ENCODE measurements around the gene P2RX3.

The P2RX3 gene

DNA sequence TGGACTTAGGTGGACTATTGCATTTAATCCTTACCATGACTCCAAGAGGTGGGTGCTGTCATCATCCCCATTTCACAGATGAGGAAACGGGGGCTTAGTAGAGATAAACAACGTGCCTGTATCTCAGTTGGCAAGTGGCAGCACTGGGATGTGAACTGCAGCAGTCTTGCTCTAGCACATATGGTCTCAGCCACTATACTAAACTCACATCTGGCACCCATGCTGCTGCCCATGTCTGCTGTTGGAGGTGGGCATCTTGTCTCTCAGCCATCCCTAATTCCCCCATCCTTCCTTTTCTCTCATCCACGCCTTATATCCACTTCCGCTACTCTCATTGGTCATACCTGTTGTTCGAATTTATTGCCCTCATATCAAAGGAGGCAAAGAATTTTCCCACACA is 39.0 kb downstream of the P2RX3 start:
- H3K4me1 ChIP-seq (ENCODE audit: control insufficient read depth, insufficient read depth, low read length), result no peaks in the 10 kb centered on the region
- CTCF ChIA-PET, result no interaction called here
- H3K27ac ChIP-seq (ENCODE audit: extremely low read depth, low read depth, low read length), result no peak overlapping the region
- no peaks in the 10 kb centered on the region for H3K9me3 ChIP-seq (ENCODE audit: control insufficient read depth, insufficient read depth, low read depth, low read length)
- POLR2A ChIA-PET, result no interaction called here
- no peaks in the 10 kb centered on the region for H3K36me3 ChIP-seq (ENCODE audit: control insufficient read depth in 2 of 2, insufficient read depth in 1 of 2, low read length in 2 of 2)
- H3K4me3 ChIP-seq (ENCODE audit: low read depth, low read length), result no peak overlapping the region
- no peak for TF ChIP-seq ZBTB8A (tag by site-specific recombination; IDR thresholded peaks at IDR 0.05)
- TF ChIP-seq, protein P1, sequence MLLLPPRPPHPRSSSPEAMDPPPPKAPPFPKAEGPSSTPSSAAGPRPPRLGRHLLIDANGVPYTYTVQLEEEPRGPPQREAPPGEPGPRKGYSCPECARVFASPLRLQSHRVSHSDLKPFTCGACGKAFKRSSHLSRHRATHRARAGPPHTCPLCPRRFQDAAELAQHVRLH (tag by site-specific recombination; IDR thresholded peaks at IDR 0.05), result no peak
- no peak for TF ChIP-seq ZNF76 (tag by site-specific recombination; IDR thresholded peaks at IDR 0.05; ENCODE audit: borderline replicate concordance, low read depth)
- TF ChIP-seq REPIN1 (tag by site-specific recombination; IDR thresholded peaks at IDR 0.05; ENCODE audit: low read depth), result no peak
- TF ChIP-seq SALL2 (tag by site-specific recombination; IDR thresholded peaks at IDR 0.05; ENCODE audit: borderline replicate concordance), result no peak
- no peak for TF ChIP-seq ZNF266 (tag by site-specific recombination; IDR thresholded peaks at IDR 0.05; ENCODE audit: low read depth)
- TF ChIP-seq, protein P2, sequence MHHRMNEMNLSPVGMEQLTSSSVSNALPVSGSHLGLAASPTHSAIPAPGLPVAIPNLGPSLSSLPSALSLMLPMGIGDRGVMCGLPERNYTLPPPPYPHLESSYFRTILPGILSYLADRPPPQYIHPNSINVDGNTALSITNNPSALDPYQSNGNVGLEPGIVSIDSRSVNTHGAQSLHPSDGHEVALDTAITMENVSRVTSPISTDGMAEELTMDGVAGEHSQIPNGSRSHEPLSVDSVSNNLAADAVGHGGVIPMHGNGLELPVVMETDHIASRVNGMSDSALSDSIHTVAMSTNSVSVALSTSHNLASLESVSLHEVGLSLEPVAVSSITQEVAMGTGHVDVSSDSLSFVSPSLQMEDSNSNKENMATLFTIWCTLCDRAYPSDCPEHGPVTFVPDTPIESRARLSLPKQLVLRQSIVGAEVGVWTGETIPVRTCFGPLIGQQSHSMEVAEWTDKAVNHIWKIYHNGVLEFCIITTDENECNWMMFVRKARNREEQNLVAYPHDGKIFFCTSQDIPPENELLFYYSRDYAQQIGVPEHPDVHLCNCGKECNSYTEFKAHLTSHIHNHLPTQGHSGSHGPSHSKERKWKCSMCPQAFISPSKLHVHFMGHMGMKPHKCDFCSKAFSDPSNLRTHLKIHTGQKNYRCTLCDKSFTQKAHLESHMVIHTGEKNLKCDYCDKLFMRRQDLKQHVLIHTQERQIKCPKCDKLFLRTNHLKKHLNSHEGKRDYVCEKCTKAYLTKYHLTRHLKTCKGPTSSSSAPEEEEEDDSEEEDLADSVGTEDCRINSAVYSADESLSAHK (tag by site-specific recombination; IDR thresholded peaks at IDR 0.05), result no peak
- TF ChIP-seq, protein P3, sequence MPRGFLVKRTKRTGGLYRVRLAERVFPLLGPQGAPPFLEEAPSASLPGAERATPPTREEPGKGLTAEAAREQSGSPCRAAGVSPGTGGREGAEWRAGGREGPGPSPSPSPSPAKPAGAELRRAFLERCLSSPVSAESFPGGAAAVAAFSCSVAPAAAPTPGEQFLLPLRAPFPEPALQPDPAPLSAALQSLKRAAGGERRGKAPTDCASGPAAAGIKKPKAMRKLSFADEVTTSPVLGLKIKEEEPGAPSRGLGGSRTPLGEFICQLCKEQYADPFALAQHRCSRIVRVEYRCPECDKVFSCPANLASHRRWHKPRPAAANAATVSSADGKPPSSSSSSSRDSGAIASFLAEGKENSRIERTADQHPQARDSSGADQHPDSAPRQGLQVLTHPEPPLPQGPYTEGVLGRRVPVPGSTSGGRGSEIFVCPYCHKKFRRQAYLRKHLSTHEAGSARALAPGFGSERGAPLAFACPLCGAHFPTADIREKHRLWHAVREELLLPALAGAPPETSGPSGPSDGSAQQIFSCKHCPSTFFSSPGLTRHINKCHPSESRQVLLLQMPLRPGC (tag by site-specific recombination; IDR thresholded peaks at IDR 0.05), result no peak
- TF ChIP-seq WT1 (tag by site-specific recombination; IDR thresholded peaks at IDR 0.05), result no peak
- TF ChIP-seq IKZF3 (tag by site-specific recombination; IDR thresholded peaks at IDR 0.05), result no peak
- TF ChIP-seq ZNF555 (tag by site-specific recombination; conservative IDR thresholded peaks at IDR 0.05), result no peak
- TF ChIP-seq ZNF624 (tag by site-specific recombination; IDR thresholded peaks at IDR 0.05), result no peak
- no peak for TF ChIP-seq ZNF785 (tag by site-specific recombination; IDR thresholded peaks at IDR 0.05)
- no peak for TF ChIP-seq SCRT1 (tag by site-specific recombination; IDR thresholded peaks at IDR 0.05; ENCODE audit: borderline replicate concordance)
- no peak for TF ChIP-seq ZNF391 (tag by site-specific recombination; IDR thresholded peaks at IDR 0.05; ENCODE audit: borderline replicate concordance, low read depth)
- no peak for TF ChIP-seq ZSCAN30 (tag by site-specific recombination; IDR thresholded peaks at IDR 0.05)
- TF ChIP-seq ZNF416 (tag by site-specific recombination; IDR thresholded peaks at IDR 0.05), result no peak
- no peak for TF ChIP-seq SETDB1 (IDR thresholded peaks at IDR 0.05; ENCODE audit: insufficient read length, low read length)
- no peak for TF ChIP-seq KLF8 (tag by site-specific recombination; IDR thresholded peaks at IDR 0.05)
- TF ChIP-seq ZNF654 (tag by site-specific recombination; IDR thresholded peaks at IDR 0.05; ENCODE audit: low read depth), result no peak

DNA sequence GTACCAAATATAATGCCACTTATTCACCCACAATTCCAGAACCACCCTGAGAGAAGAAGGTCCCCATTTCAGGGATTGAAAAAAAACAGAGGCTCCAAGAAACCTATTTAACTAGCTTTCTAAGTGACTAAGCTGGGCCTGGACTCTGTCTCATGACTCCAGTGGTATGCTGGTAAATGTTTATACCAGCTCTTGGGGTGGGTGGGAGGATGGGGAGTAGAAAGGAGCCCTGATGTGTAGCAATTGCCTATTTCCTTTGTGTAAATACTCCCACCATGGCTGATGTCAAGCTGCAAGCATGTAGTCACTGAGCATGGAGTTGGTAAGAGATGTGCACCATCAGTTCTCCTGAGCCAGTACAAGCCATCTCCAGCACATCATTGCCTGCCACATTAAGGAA is 40.0 kb downstream of the P2RX3 start:
- no peaks in the 10 kb centered on the region for H3K9me3 ChIP-seq (ENCODE audit: control insufficient read depth, insufficient read depth, low read depth, low read length)
- TF ChIP-seq ZFHX2 (tag by site-specific recombination; conservative IDR thresholded peaks at IDR 0.05), result 0 out of 2 replicates have a peak, but pooled peaks have one; percentile 14
- no peak for TF ChIP-seq ZNF155 (tag by site-specific recombination; IDR thresholded peaks at IDR 0.05)
- POLR2A ChIA-PET, result no interaction called here
- no peak overlapping the region for H3K27ac ChIP-seq (ENCODE audit: extremely low read depth, low read depth, low read length)
- H3K4me3 ChIP-seq (ENCODE audit: low read depth, low read length), result no peak overlapping the region
- CTCF ChIA-PET, result no interaction called here
- H3K36me3 ChIP-seq (ENCODE audit: control insufficient read depth in 2 of 2, insufficient read depth in 1 of 2, low read length in 2 of 2), result no peaks in the 10 kb centered on the region
- no peaks in the 10 kb centered on the region for H3K4me1 ChIP-seq (ENCODE audit: control insufficient read depth, insufficient read depth, low read length)
